GM10847 (cell line): ENCODE measurements around the gene CLIP1.

ENCODE experiments used
- POLR2A ChIP-seq: IDR thresholded peaks from 2 replicates; pipeline ENCODE4 v1.6.1; 2011; ENCODE audit not compliant: insufficient read length; ENCODE audit errors: extremely low read depth

Gene CLIP1

DNA sequence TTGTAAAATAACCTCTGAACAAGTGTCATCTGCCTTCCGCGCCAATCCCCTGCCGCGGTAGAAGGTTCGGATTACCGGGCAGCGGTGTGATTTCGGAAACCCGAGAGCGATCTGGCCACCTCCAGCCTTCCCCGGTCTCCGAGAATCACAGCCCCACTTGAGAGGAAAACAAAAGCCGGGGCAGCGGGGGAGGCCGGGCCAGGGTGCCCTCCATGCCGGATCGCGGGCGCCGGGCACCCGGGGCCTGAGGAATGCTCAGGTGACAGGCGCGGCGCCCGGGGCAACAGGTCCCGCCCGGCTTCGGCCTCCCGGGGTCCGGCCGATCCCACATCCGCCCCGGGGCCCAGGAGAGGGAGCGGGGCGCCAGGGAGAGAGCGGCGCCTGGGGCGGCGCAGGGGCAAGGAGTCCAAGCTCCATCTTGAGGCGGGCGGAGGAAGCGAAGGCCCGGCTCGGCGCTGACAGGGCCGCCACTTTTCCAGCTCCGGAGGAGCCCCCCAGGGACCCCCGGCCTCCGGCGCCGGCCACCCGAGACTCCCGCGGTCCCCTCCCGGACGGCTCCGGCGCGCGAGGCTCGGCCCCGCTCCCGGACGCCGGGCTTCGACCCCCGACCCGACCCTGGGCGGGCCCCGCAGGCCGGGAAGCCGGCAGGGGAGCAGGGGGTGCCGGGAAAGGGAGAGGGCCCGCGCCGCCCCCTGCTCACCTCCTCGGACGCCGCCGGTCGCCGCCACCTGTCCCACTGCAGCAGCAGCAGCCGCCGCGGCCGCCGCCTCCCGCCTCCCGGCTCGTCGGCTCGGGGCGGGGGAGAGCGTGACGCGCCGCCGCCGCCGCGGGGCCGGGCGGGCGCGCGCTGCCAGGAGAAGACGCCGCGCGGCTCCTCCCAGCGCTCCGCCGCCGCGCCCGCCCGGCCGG is at the start of gene CLIP1:
TSS of gene CLIP1 (minus strand) at position 849 of the 909 bp plus-strand sequence. CDS start 42,217 bp downstream, outside the sequence.
- TF ChIP-seq POLR2A, result no peak

DNA sequence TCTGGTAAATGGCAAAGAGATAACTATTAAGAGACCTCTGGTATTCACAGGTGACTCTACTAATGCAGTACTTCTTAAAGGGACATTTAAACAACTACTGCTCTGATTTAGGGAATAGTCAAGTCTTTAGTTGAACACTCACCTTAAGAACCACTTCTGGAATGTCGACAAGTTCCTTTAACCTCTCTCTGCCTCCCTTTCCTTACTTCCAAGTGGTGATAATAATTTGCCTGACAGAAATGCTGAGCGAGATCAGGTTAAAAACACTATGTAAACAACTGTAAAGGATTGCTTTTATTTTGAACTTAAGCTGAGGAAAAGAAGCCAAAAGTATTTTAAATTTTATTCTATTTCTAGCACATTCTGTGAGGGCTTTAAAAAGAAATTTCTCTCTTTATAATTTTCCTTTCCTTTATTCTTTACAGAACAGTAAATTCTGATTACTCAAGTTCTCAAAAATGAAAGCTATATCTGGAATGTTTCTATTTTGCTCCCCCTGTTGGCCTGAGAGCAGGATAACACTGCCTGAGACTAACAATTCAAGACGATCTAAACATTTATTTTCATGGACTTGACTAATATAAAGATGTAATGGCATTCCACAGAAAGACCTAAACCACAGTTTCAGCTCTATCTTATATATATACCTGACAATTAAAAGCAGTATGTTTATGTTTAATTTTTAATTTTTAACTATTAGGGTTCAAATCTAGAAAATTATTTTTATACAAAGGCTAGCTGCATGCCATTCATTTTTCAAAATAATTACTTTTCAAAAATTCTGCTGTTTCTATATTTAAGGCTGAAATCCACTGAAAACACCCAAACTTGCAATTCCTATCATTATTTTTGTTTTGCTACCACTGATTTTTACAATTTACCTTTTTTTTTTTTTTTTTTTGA is 49.1 kb upstream of the CLIP1 start:
- TF ChIP-seq POLR2A, result no peak

DNA sequence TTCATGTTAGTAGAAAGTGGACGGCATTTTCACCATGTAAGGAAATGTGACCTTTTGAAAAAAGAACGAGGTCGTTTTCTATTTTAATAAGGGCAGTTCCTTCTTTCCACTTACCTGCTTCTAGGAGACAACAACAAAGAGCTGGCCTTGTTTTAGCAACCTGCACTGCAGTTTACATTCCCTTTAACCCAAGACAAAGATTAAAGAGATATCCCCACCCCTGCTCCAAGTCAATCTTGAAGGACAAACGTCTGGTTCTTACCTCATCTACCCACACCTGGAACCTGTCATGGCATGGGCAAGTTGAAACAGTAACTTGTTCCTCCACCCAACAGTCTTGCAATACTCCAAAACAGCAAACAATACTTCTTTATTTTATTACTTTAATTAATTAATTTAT is 45.5 kb upstream of the CLIP1 start:
- TF ChIP-seq POLR2A, result no peak

DNA sequence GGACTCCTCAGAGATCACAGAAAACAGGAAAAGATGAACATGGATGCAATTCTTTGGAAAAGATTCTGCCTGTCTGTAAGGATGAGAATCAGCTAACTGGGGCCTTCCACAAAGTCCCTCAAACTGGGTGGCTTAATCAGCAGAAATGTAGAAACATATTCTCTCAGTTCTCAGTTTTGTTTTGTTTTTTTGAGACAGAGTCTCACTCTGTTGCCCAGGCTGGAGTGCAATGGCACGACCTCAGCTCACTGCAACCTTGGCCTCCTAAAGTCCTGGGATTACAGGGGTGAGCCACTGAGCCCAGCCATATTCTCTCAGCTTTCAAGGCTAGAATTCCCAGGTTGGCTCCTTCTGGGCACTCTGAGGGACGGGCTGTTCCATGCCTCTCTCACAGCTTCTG is 38.2 kb upstream of the CLIP1 start:
- TF ChIP-seq POLR2A, result no peak

- no peak for TF ChIP-seq POLR2A
Measured at GRCh38 chr12:122460061-122460460, 37.6 kb upstream of the CLIP1 start.

GRCh38 chr12:122459211-122459610 is 36.7 kb upstream of the CLIP1 start:
- TF ChIP-seq POLR2A, result no peak

DNA sequence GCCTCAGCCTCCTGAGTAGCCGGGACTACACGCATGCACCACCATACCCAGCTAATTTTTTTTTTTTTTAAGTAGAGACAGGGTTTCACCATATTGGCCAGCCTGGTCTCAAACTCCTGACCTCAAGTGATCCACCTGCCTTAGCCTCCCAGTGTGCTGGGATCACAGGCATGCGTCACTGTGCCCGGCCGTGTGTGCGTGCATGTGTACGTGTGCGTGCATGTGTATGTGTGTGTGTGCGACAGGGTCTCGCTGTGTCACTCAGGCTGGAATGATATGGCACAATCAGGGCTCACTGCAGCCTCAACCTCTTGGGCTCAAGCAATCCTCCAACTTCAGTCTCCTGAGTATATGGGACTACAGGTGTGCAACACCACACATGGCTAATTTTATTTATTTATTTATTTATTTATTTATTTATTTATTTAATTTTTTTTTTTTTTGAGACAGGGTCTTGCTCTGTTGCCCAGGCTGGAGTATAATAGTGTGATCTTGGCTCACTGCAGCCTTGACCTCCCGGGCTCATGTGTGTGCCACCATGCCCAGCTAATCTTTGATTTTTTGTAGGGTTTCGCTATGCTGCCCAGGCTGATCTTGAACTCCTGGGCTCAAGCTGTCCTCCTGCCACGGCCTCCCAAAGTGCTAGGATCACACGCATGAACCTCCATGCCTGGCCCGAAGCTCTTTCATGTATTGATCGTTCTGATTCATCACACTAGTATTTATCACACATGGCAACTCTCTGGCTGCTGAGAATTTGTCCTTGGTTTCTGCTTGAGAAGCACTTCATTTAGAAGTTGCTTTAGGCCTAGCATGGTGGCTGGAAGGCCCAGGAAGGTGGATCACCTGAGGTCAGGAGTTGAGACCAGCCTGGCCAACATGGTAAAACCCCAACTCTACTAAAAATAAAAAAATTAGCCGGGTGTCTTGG is 35.9 kb upstream of the CLIP1 start:
- no peak for TF ChIP-seq POLR2A

DNA sequence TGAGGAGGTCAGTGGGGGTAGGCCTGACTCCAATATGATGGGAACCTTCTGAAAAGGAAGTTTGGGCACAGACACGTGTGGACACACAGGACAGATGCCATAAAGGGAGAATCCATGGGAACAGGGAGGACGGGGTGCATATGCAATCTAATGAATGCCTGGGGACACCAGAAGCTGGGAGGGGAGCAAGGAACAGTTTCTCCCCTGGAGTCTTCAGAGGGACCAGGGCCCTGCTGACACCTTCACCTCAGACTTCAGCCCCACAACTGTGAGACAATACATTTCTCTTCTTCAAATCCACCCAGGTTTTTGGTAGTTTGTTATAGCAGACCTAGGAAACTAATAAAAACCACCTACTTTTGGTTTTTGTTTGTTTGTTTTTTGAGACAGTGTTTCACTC is 35.2 kb upstream of the CLIP1 start:
- no peak for TF ChIP-seq POLR2A

DNA sequence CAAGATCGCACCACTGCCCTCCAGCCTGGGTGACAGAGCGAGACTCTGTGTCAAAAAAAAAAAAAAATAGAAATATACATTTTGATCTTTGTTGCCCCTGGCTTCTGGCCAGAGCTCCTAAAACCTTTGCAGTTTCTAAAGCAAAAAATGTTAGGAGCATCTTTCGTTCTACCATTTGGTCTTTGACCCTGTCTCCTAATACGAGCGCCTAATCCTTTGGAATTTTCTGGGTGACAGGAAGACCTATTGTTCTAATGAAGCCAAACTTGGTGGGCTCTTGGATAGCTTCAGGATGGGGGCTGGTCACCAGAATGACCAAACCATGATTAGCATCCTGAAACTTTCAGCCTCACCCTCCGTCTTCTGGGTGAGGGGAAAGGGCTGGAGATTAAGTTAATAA is 32.3 kb upstream of the CLIP1 start:
- TF ChIP-seq POLR2A, result no peak

DNA sequence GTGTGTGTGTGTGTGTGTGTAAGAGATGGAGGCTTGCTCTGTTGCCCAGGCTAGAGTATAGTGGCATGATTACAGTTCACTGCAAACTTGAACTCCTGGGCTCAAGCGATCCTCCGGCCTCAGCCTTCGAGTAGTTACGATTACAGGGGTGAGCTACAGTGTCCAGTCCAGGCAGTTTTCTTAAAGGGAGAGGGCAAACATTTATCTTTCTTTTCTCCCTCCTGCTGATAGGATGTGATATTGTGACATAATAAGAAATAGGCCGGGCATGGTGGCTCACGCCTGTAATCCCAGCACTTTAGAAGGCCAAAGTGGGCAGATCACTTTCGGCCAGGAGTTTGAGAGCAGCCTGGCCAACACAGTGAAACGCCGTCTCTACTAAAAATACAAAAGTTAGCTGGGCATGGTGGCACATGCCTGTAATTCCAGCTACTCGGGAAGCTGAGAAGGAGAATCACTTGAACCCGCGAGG is 31.8 kb upstream of the CLIP1 start:
- TF ChIP-seq POLR2A, result no peak

- no peak for TF ChIP-seq POLR2A
Measured at GRCh38 chr12:122452701-122453285, 30.3 kb upstream of the CLIP1 start.

GRCh38 chr12:122449317-122449716 is 26.8 kb upstream of the CLIP1 start:
- TF ChIP-seq POLR2A, result no peak

DNA sequence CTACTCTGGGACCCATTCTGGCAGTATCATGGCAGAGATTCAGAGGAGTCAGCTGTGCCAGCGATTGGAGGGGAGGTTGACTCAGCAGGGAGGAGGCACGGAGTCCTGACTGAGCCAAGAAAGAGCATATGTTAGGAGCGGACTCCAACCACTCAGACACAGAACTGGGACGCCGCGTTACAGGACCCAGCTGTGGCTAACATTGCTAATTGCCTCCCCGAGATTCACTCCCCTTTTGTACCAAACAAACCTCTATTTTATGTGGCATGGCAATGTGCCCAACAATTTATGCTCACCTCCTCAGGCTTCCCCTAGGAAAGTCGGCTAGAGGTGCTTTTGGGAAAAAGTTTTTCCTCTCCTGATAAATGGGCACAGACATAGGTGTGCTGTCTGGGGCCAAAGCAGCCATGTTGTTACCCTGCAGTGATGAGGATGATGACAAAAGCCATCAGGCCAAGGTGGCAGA is 15.2 kb upstream of the CLIP1 start:
- no peak for TF ChIP-seq POLR2A

- TF ChIP-seq POLR2A, result no peak
Measured at GRCh38 chr12:122435186-122435585, 12.7 kb upstream of the CLIP1 start.
